C4-2B (cell line): ENCODE results near the gene MYCT1.

ENCODE experiments used
- ZFX ChIP-seq: fragments of 450-650 bp; IDR thresholded peaks from 2 replicates; pipeline ENCODE4 v1.6.1; 2017
- TF ChIP-seq, protein P1 (sequence below): fragments of 450-650 bp; conservative IDR thresholded peaks from 2 replicates; pipeline ENCODE4 v1.5.1; 2017; ENCODE audit warnings: mild to moderate bottlenecking

DNA sequence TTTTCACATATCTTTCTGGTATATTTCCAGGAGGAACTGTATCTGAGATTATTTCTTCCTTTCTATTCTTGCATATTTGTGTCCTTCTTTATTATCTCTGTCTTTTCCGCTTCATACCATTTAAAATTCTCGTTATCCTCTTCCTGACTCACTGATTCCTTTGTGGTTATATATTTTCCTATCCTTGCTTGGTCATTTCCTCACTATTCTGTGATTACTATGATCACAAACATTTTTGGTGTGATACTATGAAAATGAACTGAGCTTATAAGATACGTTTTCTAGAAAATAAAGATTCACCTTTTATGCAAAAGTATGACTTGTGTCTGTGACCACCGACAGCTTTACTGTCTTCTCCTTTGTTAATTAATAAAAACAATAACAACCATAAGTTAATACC is 26.5 kb upstream of the MYCT1 start:
- TF ChIP-seq, protein P1, sequence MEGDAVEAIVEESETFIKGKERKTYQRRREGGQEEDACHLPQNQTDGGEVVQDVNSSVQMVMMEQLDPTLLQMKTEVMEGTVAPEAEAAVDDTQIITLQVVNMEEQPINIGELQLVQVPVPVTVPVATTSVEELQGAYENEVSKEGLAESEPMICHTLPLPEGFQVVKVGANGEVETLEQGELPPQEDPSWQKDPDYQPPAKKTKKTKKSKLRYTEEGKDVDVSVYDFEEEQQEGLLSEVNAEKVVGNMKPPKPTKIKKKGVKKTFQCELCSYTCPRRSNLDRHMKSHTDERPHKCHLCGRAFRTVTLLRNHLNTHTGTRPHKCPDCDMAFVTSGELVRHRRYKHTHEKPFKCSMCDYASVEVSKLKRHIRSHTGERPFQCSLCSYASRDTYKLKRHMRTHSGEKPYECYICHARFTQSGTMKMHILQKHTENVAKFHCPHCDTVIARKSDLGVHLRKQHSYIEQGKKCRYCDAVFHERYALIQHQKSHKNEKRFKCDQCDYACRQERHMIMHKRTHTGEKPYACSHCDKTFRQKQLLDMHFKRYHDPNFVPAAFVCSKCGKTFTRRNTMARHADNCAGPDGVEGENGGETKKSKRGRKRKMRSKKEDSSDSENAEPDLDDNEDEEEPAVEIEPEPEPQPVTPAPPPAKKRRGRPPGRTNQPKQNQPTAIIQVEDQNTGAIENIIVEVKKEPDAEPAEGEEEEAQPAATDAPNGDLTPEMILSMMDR, result no peak
- no peak for TF ChIP-seq ZFX
